ENCODE data around the gene FAM200B.
"Not testable (repeated sequence)": the region's sequence is repeated elsewhere in the genome, so short reads cannot be mapped to it uniquely, and the experiment has no call there.

FAM200B gene

DNA sequence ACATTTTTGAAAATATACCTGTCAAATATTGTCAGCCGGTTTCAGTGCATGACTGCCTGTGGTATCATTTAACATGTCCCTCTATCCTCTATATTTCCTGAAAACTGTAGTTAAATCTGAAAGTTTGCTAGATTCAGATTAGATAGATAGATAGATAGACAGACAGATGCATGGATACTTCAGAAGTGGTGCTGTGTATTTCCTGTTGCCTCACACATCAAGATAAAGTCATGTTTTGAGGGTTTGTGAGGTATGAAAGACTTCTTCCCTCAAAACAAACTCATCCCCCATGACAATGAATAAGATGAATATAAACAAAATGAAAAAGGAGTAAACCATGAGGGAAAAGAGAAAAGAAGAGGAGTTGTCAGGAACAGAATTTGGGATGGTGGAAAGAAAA lies 15.2 kb downstream of the FAM200B start:
- DNase-seq = no peak

- no peak for DNase-seq
These were observed 21.3 kb downstream of the FAM200B start, which contains the start of gene BST1 for GRCh38 chr4:15702941-15703403. Gene BST1, plus strand, starts transcription at chr4:15703065. Its CDS starts 80 bp downstream, at chr4:15703145.

DNA sequence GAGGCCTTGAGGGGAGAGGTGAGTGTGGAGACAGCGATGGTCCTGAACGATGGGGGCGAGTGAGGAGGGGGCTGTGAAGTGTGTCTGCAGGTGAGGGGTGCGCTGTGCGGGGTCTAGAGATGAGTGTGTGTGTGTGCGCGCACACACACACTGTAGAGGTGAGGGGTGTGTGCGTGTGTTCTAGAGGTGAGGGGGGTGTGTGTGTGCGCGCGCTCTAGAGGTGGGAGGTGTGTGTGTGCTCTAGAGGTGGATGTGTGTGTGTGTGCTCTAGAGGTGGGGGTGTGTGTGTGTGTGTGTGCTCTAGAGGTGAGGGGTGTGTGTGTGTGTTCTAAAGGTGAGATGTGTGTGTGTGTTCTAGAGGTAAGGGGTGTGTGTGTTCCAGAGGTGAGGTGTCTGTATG lies 21.8 kb downstream of the FAM200B start:
- DNase-seq = no peak

GRCh38 chr4:15704129-15704528 lies 22.5 kb downstream of the FAM200B start:
- DNase-seq = no peak

DNA sequence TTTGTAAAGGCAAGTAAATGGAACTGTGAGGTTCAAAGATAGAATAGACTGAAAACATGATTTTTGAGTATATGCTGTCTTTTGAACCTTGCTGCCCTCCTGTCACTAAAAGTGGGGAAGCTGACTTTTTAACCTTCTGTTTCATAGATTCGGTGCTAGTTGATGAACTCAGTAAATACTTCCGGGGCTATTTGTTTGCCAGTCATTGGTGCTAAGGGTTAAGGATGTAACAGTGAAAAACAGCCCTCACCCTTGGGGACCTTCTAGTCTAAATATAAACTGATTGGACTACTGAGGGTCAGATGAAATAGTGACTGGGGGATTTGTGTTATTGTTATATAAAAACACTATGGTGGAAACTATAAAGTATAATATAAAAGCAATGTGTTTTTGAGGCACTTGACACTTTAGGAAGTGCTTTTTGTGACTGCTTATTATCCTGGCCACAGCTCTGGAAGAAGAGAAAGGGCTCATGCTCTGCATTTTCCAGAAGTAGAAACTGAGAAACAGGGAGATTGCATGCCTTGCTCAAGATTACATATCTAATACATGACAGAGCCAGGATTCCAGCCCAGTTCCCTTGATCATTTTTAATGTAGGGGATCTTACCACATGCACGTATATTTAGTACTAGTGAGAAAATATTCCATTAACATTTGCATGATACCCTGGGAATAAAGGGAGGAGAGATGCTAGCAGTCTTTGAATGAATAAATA lies 25.2 kb downstream of the FAM200B start:
- no peak for DNase-seq

DNA sequence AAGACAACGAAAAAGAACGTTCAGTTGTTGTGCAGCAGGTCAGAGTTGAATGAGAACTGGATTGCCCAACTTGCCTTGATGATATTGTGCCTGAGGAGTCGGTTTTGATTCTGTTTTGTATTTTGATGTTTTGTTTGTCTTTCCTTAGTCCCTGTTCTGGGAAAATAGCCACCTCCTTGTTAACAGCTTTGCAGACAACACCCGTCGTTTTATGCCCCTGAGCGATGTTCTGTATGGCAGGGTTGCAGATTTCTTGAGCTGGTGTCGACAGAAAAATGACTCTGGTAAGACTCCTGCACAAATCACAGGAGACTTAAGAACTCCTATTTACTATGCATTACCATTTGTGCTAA lies 25.7 kb downstream of the FAM200B start:
- no peak for DNase-seq

DNA sequence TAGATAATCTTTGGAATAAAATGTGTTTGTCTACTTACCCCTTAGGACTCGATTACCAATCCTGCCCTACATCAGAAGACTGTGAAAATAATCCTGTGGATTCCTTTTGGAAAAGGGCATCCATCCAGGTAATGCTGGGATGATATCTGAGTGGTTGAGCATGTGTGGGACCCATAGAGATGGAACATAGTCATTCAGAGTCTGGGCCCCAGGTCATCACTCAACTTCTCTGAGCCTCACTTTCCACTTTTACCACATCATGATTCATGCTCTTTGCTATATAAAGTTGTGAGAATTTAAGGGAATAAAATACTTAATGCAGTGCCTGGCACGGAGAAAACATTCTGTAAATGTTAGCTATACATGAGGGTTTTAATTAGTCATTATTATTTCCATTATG lies 30.1 kb downstream of the FAM200B start:
- DNase-seq = no peak

GRCh38 chr4:15712214-15712613 lies 30.6 kb downstream of the FAM200B start:
- DNase-seq = no peak

- DNase-seq = no peak
These were observed 32.5 kb downstream of the FAM200B start for GRCh38 chr4:15714141-15714540.

- no peak for DNase-seq
These were observed 33.2 kb downstream of the FAM200B start for GRCh38 chr4:15714646-15715435.

DNA sequence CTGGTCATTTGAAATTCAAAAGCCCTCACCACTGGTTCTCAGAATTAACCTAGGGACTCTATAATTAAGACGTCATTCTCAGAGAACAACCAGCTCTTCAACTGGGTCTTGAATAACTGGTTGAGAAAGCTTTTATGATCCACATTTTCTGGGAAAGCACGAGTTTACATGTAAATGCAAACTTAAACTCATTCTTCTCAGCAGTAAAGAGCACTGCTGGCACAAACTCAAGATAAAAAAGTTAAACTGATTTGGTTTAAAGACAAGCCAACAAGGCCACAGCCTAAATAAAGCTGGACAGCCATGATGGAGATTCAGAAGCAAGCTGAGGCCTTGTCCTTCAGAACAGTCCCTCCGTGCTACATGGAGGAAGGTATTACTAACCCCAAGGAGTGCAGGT lies 34.5 kb downstream of the FAM200B start:
- DNase-seq = no peak

GRCh38 chr4:15717086-15717485 lies 35.5 kb downstream of the FAM200B start:
- DNase-seq = no peak

DNA sequence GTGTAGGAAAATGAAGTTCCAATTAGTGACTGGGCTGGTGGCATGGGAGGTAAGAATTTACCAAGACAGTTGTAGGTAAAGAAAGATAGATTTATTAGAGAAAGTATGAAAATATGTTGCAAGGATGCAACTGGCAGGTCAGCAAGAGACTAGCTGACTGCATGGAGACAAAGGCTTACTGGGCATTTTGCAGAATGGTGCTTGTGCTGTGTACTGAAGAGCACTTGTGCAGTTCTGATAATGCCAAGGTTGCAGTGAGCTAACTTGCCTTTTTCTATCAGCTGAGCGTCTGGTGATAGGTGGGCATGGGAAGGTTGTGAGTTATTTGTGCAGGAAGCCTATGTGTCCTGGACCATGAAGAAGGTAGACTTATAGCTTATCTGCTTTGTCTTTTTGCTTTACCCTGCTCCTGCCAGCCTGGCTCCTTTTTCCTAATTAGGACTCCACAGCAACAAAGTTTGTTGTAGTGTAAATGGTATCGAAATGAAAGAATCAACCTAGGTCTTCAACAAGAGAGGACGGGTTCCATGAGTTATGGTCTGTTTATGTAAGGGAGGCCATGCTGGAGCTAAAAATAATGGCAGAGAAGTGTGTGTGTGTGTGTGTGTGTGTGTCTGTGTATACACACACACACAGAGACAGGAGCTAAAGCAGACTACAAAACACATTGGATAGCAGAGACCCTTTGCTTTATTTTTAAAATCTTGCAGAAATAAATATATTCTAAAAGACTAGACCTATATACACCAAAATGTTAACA lies 36.2 kb downstream of the FAM200B start:
- no peak for DNase-seq

DNA sequence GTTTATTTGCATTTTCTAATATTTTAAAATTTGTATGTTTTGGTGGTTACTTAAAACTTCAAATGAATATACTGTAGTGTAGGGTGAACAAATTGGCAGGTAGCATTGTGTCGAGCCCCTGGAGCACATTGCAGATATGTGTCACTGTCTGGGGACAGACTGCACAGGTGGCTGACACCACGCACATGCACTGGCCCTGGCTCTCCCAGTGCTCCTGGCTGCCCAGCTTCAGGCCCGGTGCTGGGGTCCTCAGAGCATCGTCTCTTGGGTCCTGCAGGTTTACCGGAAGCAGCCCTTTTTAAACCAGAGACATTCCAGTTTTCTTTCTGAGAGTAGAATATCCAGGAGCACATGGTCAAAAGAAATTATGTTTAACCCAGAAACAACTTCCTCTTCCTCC lies 36.8 kb downstream of the FAM200B start:
- no peak for DNase-seq

DNA sequence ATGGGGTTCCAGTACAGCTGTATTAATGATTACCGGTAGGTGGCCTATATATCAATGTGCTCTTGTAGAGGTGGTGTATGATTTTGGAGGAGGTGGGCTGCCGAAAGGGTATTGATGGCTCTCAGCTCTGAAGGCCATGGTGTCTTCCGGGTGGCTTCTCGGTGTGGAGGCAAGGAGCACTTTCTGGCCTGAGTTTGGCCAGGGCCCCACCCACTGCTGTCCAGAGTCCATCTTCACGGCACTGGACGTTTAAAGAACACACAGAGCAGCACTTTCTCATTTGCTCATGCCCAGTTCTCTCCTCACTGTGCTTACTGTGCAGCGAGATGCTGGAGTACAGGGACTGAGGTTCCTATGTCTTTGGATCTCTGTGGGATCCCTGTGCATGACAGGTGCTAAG lies 37.3 kb downstream of the FAM200B start:
- no peak for DNase-seq

GRCh38 chr4:15719506-15719905 lies 37.9 kb downstream of the FAM200B start:
- DNase-seq = no peak

DNA sequence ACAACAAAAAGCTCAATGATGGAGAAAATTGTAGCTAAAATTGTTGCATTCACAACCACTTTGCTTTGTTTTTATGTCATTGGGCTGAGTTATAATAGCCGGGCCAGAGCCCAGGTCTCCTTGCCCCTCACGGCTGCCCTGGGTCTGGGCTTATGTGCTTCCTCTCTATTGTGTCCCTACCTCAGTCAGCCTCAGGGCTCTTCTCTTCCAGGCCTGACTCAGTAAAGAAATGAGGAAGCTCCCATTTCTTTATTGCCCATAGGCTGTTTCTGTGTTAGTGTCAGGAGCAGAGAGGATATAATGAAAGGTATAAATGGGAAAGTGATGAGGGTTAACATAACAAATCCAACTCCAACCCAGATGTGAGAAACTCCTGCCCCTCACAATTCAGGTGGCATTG lies 39.2 kb downstream of the FAM200B start:
- no peak for DNase-seq

- no peak for DNase-seq
These were observed 44.0 kb downstream of the FAM200B start for GRCh38 chr4:15725608-15726007.

DNA sequence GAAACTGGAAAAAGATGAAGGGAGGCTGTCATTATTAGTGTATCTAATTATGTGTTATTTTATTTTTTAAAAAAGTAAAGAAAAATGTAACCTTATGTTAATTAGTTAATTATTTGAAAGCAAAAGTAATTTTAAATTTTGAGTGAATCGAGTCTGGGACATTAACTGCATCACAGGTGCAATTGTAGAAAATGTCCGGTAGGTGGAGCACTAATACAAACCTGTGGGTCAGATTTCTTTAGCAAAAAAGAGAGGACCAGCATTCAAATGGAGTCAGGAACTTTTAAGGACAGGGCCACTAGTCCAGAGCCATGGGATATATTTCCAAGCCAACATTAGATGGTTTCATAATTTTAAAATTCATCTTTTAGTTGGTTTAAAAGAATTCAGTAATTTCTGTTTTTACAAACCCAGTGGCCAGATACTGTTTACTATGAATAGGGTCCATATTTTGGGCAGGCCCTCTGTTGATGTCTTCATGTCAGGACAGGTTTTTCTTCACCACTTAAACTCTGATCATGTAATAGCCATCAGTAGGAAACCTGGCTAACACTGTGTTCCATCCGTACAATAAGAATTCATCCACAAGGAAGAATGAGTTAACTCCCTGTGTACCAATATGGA lies 48.4 kb downstream of the FAM200B start:
- peak; percentile 0 for DNase-seq

- DNase-seq = not testable (repeated sequence)
These were observed 51.4 kb downstream of the FAM200B start for GRCh38 chr4:15733061-15733460.

DNA sequence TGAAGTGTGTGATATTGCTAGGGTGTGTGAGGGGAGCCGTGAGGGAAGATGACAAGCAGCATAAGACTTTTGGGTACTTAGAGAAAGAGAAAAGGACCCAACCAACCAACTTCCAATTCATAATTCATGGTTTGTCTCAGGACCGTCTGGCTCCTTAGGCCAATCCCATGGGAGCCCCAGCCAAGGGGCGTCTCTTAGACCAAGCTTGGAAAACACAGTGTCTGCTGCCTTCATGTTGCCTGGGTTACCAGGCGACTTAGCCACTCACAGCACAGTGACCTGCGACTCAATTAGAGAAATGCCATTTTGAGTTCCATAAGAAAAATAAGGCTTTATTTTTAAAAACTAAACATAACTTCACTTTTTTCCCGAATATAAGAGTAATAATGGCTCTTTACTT lies 53.9 kb downstream of the FAM200B start:
- DNase-seq = no peak

DNA sequence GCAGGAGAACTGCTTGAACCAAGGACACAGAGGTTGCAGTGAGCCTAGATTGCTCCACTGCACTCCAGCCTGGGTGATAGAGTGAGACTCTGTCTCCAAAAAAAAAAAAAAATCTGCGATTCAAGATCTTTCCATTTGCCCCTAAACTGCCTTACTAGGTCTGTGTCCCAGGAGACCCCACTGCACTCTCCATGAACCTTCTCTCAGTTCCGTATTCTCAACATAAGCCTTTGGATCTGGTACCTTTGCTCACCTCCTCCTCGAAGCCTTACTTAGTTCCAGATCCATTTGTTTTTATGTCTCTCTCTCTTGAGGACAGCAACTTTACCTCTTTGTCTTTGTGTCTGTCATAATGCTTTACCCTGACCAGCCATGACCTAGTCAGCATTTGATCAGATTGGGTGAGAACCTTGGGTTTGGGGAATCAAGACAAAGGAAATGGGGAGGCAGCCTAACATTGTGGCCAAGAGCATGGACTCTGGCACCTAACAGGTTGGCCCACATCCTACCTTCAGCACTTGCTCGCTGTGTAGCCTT lies 55.0 kb downstream of the FAM200B start:
- DNase-seq = no peak

DNA sequence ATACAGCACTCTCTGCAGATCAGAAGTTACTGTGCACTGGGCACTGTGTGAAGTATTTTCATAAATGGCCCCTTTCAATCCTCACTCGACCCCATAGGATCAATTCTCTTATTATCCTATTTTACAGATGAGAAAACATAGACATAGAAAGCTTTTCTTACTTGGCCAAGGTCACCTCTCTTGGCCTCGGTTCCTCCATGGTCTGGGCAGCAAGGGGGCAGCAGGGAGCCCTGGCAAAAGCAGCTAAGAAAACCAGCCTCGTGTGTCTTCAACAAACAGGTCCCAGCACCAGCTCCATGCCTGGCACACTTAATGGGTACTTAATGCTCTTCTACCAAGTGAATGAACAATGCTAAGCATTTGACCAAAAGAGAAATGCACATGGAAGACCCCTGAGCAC lies 55.6 kb downstream of the FAM200B start:
- no peak for DNase-seq

Data from DMS 273 treated with DMSO at 0.1 percent for 48 hours (cell line).